ENCODE results near the gene WDR70. TPM values are rescaled to one million over a fixed set of nuclear protein-coding genes. Genes with fewer than 3 reads are reported as not detected.

The WDR70 gene
- 17.6 and 27.3 TPM in 2 replicates for total RNA-seq

GRCh38 chr5:37379100-37379628 lies at the start of gene WDR70:
WDR70 (plus strand) TSS chr5:37379318; CDS start chr5:37379368, 50 bp downstream.

GRCh38 chr5:37370864-37371726 lies 8.0 kb upstream of the WDR70 start, which contains the start of gene NUP155:
NUP155 (minus strand) TSS chr5:37371106; CDS start chr5:37370977, 129 bp downstream.

Other genes with a start within 250 kb of the WDR70 start
- gene CPLANE1, start 129.9 kb upstream of the WDR70 start, total RNA-seq, result 4.7 and 7.6 TPM in 2 replicates
- gene NUP155, start 8.2 kb upstream of the WDR70 start, total RNA-seq, result 25.0 and 31.3 TPM in 2 replicates